ENCODE data around the gene PLA2G4D. TPM values are rescaled to one million over a fixed set of nuclear protein-coding genes. Genes with fewer than 3 reads are reported as not detected.

Gene PLA2G4D
- total RNA-seq, 1 donor from 2014 or later = not detected

DNA sequence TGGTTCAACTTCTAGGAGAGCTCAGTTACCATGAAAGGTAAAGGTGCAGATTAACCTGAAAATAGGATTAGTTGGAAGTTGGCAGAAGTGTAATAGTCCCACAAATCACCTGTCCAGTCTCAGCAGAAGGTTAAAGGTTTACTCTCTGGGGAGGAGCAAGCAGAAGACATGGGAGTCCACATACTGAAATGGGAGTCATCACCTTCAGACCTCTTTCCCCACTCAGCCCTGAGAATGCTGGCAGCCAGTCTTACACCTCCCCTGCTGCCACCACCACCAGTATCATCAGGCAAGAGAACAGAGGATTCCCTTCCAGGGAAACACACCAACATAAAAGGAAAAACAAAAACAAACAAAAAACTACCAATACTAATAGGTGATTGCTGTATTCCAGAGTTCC, 13.8 kb upstream of the PLA2G4D start:
- ChIA-PET CTCF (interaction anchor here (1.1 kb wide), 1 partner anchor 10 kb away, joined by 3 read pairs; no protein-coding TSS in a partner anchor), POLR2A (no interaction called here)
- ATAC-seq (ENCODE audit: low read depth) = no peak
- Mint-ChIP-seq H3K4me3 (no peak overlapping the region), H3K27me3 (peaks cover 20% of the 10 kb centered on the region), H3K36me3 (ENCODE audit: low read depth) (no peaks in the 10 kb centered on the region), H3K9me3 (no peaks in the 10 kb centered on the region), H3K27ac (no peak overlapping the region), H3K4me1 (no peaks in the 10 kb centered on the region)
- intact Hi-C loops (cut with micrococcal nuclease) = no loop called here
- no peak for DNase-seq
- TF ChIP-seq, protein P1, sequence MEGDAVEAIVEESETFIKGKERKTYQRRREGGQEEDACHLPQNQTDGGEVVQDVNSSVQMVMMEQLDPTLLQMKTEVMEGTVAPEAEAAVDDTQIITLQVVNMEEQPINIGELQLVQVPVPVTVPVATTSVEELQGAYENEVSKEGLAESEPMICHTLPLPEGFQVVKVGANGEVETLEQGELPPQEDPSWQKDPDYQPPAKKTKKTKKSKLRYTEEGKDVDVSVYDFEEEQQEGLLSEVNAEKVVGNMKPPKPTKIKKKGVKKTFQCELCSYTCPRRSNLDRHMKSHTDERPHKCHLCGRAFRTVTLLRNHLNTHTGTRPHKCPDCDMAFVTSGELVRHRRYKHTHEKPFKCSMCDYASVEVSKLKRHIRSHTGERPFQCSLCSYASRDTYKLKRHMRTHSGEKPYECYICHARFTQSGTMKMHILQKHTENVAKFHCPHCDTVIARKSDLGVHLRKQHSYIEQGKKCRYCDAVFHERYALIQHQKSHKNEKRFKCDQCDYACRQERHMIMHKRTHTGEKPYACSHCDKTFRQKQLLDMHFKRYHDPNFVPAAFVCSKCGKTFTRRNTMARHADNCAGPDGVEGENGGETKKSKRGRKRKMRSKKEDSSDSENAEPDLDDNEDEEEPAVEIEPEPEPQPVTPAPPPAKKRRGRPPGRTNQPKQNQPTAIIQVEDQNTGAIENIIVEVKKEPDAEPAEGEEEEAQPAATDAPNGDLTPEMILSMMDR (IDR thresholded peaks at IDR 0.05) = no peak

DNA sequence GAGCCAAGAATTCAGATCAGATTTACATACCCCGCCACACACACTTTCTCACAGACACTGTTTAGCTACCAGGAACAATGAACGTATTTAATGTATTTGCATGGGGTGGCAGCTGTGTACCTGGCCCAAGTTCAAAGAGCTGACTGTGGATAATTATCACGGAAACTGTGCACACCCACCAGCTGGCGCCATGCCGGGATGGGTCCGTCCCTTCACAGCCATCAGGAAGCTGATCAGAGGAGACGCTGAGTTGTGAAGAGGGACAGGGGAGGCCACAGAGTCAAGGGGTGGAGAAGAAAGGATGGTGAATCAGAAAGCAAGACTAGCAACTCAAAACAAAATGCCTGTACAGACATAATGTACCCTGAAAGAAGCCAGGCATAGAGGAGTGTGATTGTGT, 13.1 kb upstream of the PLA2G4D start:
- ATAC-seq (ENCODE audit: low read depth) (no peak), DNase-seq (no peak)
- H3K27ac Mint-ChIP-seq = no peak overlapping the region
- peaks cover 19% of the 10 kb centered on the region for H3K27me3 Mint-ChIP-seq
- ChIA-PET CTCF (interaction anchor here (1.1 kb wide), 1 partner anchor 10 kb away, joined by 3 read pairs; no protein-coding TSS in a partner anchor), POLR2A (no interaction called here)
- H3K9me3 Mint-ChIP-seq = no peaks in the 10 kb centered on the region
- no peaks in the 10 kb centered on the region for H3K4me1 Mint-ChIP-seq
- TF ChIP-seq, protein P1 (IDR thresholded peaks at IDR 0.05) = no peak
- intact Hi-C loops (cut with micrococcal nuclease) = no loop called here
- H3K4me3 Mint-ChIP-seq = no peak overlapping the region
- no peaks in the 10 kb centered on the region for H3K36me3 Mint-ChIP-seq (ENCODE audit: low read depth)

DNA sequence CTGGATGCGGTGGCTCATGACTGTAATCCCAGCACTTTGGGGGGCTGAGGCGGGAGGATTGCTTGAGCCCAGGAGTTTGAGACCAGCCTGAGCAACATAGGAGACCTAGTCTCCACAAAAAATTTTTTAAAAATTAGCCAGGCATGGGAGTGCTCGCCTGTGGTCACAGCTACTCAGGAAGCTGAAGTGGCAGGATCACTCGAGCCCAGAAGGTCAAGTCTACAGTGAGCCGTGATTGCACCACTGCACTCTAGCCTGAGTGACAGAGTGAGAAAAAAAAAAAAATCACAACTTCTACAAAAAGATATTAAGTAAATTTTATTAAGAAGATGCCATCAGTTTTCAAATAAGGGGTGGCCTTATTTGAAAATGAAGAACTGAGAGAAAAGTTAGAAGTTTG, 11.9 kb upstream of the PLA2G4D start:
- H3K4me1 Mint-ChIP-seq = no peaks in the 10 kb centered on the region
- TF ChIP-seq, protein P1 (IDR thresholded peaks at IDR 0.05) = no peak
- ATAC-seq (ENCODE audit: low read depth) = no peak
- H3K27ac Mint-ChIP-seq = no peak overlapping the region
- POLR2A ChIA-PET = no interaction called here
- H3K9me3 Mint-ChIP-seq = no peaks in the 10 kb centered on the region
- no peaks in the 10 kb centered on the region for H3K36me3 Mint-ChIP-seq (ENCODE audit: low read depth)
- intact Hi-C loops (cut with micrococcal nuclease) = no loop called here
- CTCF ChIA-PET = no interaction called here
- peaks cover 16% of the 10 kb centered on the region for H3K27me3 Mint-ChIP-seq
- no peak for DNase-seq
- H3K4me3 Mint-ChIP-seq = no peak overlapping the region

DNA sequence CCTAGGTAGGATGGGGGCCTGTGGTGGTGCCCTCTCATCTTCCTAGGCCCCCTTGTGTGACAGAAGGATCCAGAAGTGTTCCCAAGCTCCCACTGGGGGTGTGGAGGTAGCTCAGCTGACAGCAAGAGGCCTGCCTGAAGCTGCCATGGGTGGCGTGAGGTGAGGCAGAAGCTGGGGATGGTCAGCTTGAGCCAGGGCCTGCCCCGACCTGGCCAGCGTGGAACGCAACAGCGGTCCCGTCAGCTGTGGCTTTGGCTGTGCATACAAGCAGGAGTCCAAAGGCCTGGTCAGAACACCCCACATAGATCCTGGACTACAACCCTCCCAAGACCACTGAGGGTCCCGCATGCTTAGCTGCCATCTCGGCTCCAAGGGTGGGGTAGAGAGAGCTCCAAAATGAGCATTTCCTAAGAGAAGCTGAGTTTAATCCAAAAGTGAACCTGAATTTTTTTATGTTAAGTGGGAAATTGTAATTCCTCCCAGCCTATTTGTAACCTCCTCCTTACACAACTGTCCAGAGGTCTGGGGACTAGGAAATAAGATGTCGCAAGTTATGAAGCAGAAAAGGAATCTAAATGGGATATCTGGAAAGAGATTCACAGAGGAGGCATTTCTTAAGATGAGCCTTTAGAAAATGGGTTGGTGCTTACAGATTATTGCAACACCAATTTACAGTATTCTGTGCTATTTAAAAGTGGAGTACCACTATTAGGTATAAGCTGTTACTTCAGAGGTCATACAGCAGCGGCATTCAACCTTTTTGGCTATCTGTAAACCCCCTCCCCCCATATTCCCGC, 9.9 kb upstream of the PLA2G4D start:
- no peaks in the 10 kb centered on the region for H3K9me3 Mint-ChIP-seq
- no peaks in the 10 kb centered on the region for H3K36me3 Mint-ChIP-seq (ENCODE audit: low read depth)
- H3K4me3 Mint-ChIP-seq = no peak overlapping the region
- ATAC-seq (ENCODE audit: low read depth) = no peak
- CTCF ChIA-PET = no interaction called here
- no peak for DNase-seq
- H3K27ac Mint-ChIP-seq = no peak overlapping the region
- TF ChIP-seq, protein P1 (IDR thresholded peaks at IDR 0.05) = no peak
- intact Hi-C loops (cut with micrococcal nuclease) = no loop called here
- H3K27me3 Mint-ChIP-seq = peaks cover 8% of the 10 kb centered on the region
- H3K4me1 Mint-ChIP-seq = no peaks in the 10 kb centered on the region
- POLR2A ChIA-PET = no interaction called here

DNA sequence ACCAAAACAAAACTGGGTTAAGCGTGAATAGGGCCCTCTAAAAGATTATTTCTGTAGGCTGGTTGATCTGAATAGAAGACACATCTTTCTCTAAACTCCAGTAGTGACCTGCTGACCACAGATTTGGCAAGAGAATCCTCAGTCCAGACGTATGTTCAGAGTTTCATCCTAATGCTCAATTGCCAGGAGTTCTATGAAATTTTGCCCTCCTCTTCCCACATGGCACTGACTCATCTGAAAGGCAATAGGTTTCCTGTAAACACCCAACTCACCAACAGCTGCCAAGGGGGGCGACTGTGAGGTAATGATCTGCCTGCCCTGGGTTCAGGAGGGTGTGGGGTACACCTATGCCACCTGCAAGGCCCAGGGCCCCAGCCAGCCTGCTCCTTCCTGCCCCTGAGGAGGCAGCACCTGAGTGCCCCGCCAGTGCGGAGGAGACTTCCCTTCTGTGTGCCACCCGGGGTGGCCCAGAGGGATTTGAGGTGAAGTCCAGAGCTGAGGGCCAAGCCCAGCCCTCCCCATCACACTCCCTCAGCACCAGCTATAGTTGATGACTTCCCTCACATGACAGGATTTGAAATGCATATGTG, 8.4 kb upstream of the PLA2G4D start:
- no peaks in the 10 kb centered on the region for H3K9me3 Mint-ChIP-seq
- no peak overlapping the region for H3K4me3 Mint-ChIP-seq
- DNase-seq (no peak), ATAC-seq (ENCODE audit: low read depth) (no peak)
- no peak overlapping the region for H3K27ac Mint-ChIP-seq
- CTCF ChIA-PET = no interaction called here
- POLR2A ChIA-PET = no interaction called here
- intact Hi-C loops (cut with micrococcal nuclease) = no loop called here
- no peaks in the 10 kb centered on the region for H3K4me1 Mint-ChIP-seq
- H3K27me3 Mint-ChIP-seq = peaks cover 11% of the 10 kb centered on the region
- no peaks in the 10 kb centered on the region for H3K36me3 Mint-ChIP-seq (ENCODE audit: low read depth)
- TF ChIP-seq, protein P1 (IDR thresholded peaks at IDR 0.05) = no peak

Measured in activated B cell treated with CpG ODN at 0.5 μM for 24 hours (primary cell).